Measurements from ENCODE around the gene NUBPL.

DNA sequence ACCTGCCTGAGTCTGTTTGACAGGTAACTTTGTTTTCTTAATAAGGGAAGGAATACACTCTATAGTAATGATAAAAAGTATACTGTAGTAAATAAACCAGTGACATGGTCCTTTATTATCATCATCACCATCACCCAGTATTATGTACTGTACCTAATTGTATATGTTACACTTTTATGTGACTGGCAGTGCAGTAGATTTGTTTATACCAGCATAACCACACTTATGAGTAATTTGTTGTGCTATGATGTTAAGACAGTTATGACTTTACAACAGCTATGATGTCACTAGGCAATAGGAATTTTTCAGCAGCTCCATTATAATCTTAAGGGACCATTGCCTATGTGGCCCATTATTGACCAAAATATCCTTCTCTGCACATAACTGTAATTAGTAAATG is 155.0 kb downstream of the NUBPL start:
- TF ChIP-seq CTCF (IDR thresholded peaks at IDR 0.05; ENCODE audit: low read length) (no peak), EZH2phosphoT487 (IDR thresholded peaks at IDR 0.05; ENCODE audit: low read length) (no peak), EZH2 (optimal IDR thresholded peaks at IDR 0.05; ENCODE audit: low read depth, low read length) (no peak)

All from MM.1S (cell line).